ENCODE data around the gene TEC.

Gene TEC

DNA sequence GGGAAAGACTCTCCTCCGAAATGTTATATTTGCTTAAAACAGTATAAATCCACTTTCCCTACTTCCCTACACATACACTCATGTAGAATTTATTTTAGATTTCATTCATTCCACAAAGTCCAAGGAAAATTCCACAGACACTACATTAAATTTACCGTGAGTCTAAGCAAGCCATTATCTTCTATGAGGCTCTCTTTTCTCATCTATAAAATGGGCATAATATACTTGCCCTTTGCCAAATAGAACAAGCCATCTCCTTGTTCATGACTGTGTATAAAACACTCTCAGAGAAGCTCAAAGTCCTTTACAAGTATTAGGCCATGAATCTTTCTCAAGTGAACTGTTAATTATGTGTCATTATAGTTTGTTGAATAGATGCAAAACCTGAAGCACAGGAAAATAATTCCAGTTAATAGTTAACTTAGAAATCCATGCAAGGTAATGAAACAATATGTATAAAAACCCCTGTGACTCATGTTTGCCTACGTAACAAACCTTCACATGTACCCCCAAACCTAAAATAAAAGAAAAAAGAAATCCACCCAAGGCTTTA, 10.7 kb downstream of the TEC start:
- Histone ChIP-seq H3K79me1 (ENCODE audit: low read depth, low read length) (no peaks in the 10 kb centered on the region), H3K27ac (replicated peaks; ENCODE audit: low read length) (no peak overlapping the region), H2BK120ac (ENCODE audit: low read depth, low read length) (no peak overlapping the region), H3K27me3 (ENCODE audit: control insufficient read depth in 3 of 3, insufficient read depth in 3 of 3, low read depth in 1 of 3, low read length in 3 of 3) (no peaks in the 10 kb centered on the region), H2BK15ac (ENCODE audit: low read length) (no peak overlapping the region), H3K4me3 (ENCODE audit: low read length in 2 of 2) (no peak overlapping the region), H2AFZ (ENCODE audit: low read length) (no peak overlapping the region), H3K36me3 (replicated peaks in 1 of 2; ENCODE audit: control insufficient read depth in 2 of 2, insufficient read depth in 2 of 2, low read length in 2 of 2) (no peaks in the 10 kb centered on the region), H2BK5ac (ENCODE audit: low read length) (no peak overlapping the region), H3K23ac (ENCODE audit: low read depth, low read length, poor library complexity) (no peak overlapping the region), H3K14ac (ENCODE audit: low read length) (no peak overlapping the region), H3K9me3 (replicated peaks in 1 of 2; ENCODE audit: control insufficient read depth in 2 of 2, insufficient read depth in 1 of 2, low read depth in 1 of 2, low read length in 2 of 2) (no peaks in the 10 kb centered on the region), H4K8ac (ENCODE audit: low read depth, low read length) (no peak overlapping the region), H4K91ac (ENCODE audit: low read depth, low read length, poor library complexity) (no peak overlapping the region), H3K4me1 (ENCODE audit: control insufficient read depth in 2 of 2, insufficient read depth in 1 of 2, low read depth in 1 of 2, low read length in 2 of 2) (no peaks in the 10 kb centered on the region), H3K9ac (ENCODE audit: low read depth, low read length, poor library complexity) (no peak overlapping the region), H3K4me2 (ENCODE audit: insufficient read depth, low read length, poor library complexity, severe bottlenecking) (no peak overlapping the region), H3K4ac (ENCODE audit: low read length) (no peak overlapping the region), H2AK5ac (ENCODE audit: low read depth, low read length) (no peak overlapping the region), H2BK12ac (ENCODE audit: low read length) (no peak overlapping the region), H3K18ac (ENCODE audit: low read length) (no peak overlapping the region)
- WGBS, 2 donors (ENCODE audit: extremely low coverage in 2 of 2, insufficient read length in 2 of 2, insufficient replicate concordance in 1 of 2), result no CpG with 5 or more reads among the region's 3 CpGs
- DNase-seq (ENCODE audit: low spot score), result no peak

DNA sequence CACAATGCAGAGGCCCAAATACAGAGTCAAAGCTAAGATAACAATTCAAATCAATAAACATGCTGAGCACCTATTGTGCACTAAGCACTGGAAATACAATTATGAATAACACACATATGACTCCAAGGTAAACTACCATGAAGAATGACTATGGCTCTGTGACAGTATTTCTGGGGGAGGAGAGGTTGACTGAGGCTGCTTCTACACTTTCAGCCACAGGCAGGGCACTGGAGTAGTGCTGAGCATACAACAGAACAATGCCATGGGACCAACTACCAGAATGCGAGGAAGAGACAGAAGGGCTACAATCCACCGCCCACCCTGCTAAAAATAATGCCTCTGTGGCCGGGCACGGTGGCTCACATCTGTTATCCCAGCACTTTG, 13.7 kb downstream of the TEC start:
- no peak overlapping the region for H2AFZ ChIP-seq (ENCODE audit: low read length)
- no peak overlapping the region for H2BK120ac ChIP-seq (ENCODE audit: low read depth, low read length)
- H3K4me1 ChIP-seq (ENCODE audit: control insufficient read depth in 2 of 2, insufficient read depth in 1 of 2, low read depth in 1 of 2, low read length in 2 of 2), result no peaks in the 10 kb centered on the region
- no peaks in the 10 kb centered on the region for H3K36me3 ChIP-seq (replicated peaks in 1 of 2; ENCODE audit: control insufficient read depth in 2 of 2, insufficient read depth in 2 of 2, low read length in 2 of 2)
- H2BK15ac ChIP-seq (ENCODE audit: low read length), result no peak overlapping the region
- H3K4me2 ChIP-seq (ENCODE audit: insufficient read depth, low read length, poor library complexity, severe bottlenecking), result no peak overlapping the region
- H3K4me3 ChIP-seq (ENCODE audit: low read length in 2 of 2), result no peak overlapping the region
- H4K8ac ChIP-seq (ENCODE audit: low read depth, low read length), result no peak overlapping the region
- H3K27me3 ChIP-seq (ENCODE audit: control insufficient read depth in 3 of 3, insufficient read depth in 3 of 3, low read depth in 1 of 3, low read length in 3 of 3), result no peaks in the 10 kb centered on the region
- H3K23ac ChIP-seq (ENCODE audit: low read depth, low read length, poor library complexity), result no peak overlapping the region
- no peak overlapping the region for H2BK5ac ChIP-seq (ENCODE audit: low read length)
- no CpG with 5 or more reads among the region's 4 CpGs for WGBS, 2 donors (ENCODE audit: extremely low coverage in 2 of 2, insufficient read length in 2 of 2, insufficient replicate concordance in 1 of 2)
- no peak overlapping the region for H3K4ac ChIP-seq (ENCODE audit: low read length)
- H3K79me1 ChIP-seq (ENCODE audit: low read depth, low read length), result no peaks in the 10 kb centered on the region
- no peak overlapping the region for H3K9ac ChIP-seq (ENCODE audit: low read depth, low read length, poor library complexity)
- no peak overlapping the region for H3K18ac ChIP-seq (ENCODE audit: low read length)
- no peak overlapping the region for H2BK12ac ChIP-seq (ENCODE audit: low read length)
- DNase-seq (ENCODE audit: low spot score), result no peak
- H2AK5ac ChIP-seq (ENCODE audit: low read depth, low read length), result no peak overlapping the region
- no peak overlapping the region for H3K14ac ChIP-seq (ENCODE audit: low read length)
- no peaks in the 10 kb centered on the region for H3K9me3 ChIP-seq (replicated peaks in 1 of 2; ENCODE audit: control insufficient read depth in 2 of 2, insufficient read depth in 1 of 2, low read depth in 1 of 2, low read length in 2 of 2)
- no peak overlapping the region for H4K91ac ChIP-seq (ENCODE audit: low read depth, low read length, poor library complexity)
- no peak overlapping the region for H3K27ac ChIP-seq (replicated peaks; ENCODE audit: low read length)

DNA sequence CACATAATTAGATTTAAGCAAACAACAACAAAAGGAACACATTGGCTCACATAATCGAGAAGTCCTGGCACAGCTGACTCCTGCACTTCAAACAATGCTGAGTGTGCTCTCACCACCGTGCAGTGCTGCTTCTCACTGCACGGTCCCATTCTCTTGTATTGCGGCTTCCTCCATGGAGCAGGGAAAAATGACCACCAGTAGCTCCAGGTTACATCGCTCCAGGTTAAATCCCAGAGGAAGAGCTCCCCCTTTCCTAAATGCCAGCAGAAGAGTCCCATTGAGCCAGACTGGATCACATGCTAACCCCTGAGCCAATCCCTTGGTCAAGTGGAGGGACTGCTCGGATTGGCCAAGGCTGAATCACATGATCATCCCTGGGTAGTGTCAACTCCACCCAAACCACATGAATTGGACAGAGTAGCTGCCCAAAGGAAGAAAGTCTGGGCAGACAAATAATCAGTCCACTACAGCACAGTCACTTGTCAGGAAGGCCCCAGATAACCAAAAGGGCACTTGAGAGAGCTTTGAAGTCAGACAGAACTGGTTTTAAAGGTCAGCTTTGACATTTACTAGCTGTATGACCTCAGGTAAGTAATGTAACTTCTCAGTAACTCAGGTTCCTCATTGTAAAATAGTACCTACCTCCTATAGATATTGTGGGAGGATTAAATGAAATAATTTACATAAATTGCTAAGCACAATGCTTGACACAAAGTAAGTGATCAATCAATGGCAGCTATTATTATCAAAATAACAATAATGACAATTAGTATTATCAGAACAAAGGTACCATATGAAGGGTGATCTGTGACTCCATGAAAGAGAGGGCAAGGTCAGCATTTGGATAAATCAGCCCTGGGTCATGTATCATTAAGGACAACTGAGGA, 14.3 kb downstream of the TEC start:
- H3K27ac ChIP-seq (replicated peaks; ENCODE audit: low read length), result no peak overlapping the region
- no peak overlapping the region for H4K8ac ChIP-seq (ENCODE audit: low read depth, low read length)
- H3K4ac ChIP-seq (ENCODE audit: low read length), result no peak overlapping the region
- no peaks in the 10 kb centered on the region for H3K27me3 ChIP-seq (ENCODE audit: control insufficient read depth in 3 of 3, insufficient read depth in 3 of 3, low read depth in 1 of 3, low read length in 3 of 3)
- no CpG with 5 or more reads among the region's 6 CpGs for WGBS, 2 donors (ENCODE audit: extremely low coverage in 2 of 2, insufficient read length in 2 of 2, insufficient replicate concordance in 1 of 2)
- H2AFZ ChIP-seq (ENCODE audit: low read length), result no peak overlapping the region
- no peak overlapping the region for H2BK5ac ChIP-seq (ENCODE audit: low read length)
- H3K14ac ChIP-seq (ENCODE audit: low read length), result no peak overlapping the region
- no peak overlapping the region for H3K9ac ChIP-seq (ENCODE audit: low read depth, low read length, poor library complexity)
- H3K18ac ChIP-seq (ENCODE audit: low read length), result no peak overlapping the region
- H3K4me2 ChIP-seq (ENCODE audit: insufficient read depth, low read length, poor library complexity, severe bottlenecking), result no peak overlapping the region
- H3K79me1 ChIP-seq (ENCODE audit: low read depth, low read length), result no peaks in the 10 kb centered on the region
- no peaks in the 10 kb centered on the region for H3K4me1 ChIP-seq (ENCODE audit: control insufficient read depth in 2 of 2, insufficient read depth in 1 of 2, low read depth in 1 of 2, low read length in 2 of 2)
- DNase-seq (ENCODE audit: low spot score), result no peak
- no peak overlapping the region for H2AK5ac ChIP-seq (ENCODE audit: low read depth, low read length)
- no peak overlapping the region for H4K91ac ChIP-seq (ENCODE audit: low read depth, low read length, poor library complexity)
- H3K23ac ChIP-seq (ENCODE audit: low read depth, low read length, poor library complexity), result no peak overlapping the region
- no peak overlapping the region for H2BK12ac ChIP-seq (ENCODE audit: low read length)
- no peak overlapping the region for H2BK15ac ChIP-seq (ENCODE audit: low read length)
- no peak overlapping the region for H2BK120ac ChIP-seq (ENCODE audit: low read depth, low read length)
- no peaks in the 10 kb centered on the region for H3K36me3 ChIP-seq (replicated peaks in 1 of 2; ENCODE audit: control insufficient read depth in 2 of 2, insufficient read depth in 2 of 2, low read length in 2 of 2)
- no peaks in the 10 kb centered on the region for H3K9me3 ChIP-seq (replicated peaks in 1 of 2; ENCODE audit: control insufficient read depth in 2 of 2, insufficient read depth in 1 of 2, low read depth in 1 of 2, low read length in 2 of 2)
- H3K4me3 ChIP-seq (ENCODE audit: low read length in 2 of 2), result no peak overlapping the region

DNA sequence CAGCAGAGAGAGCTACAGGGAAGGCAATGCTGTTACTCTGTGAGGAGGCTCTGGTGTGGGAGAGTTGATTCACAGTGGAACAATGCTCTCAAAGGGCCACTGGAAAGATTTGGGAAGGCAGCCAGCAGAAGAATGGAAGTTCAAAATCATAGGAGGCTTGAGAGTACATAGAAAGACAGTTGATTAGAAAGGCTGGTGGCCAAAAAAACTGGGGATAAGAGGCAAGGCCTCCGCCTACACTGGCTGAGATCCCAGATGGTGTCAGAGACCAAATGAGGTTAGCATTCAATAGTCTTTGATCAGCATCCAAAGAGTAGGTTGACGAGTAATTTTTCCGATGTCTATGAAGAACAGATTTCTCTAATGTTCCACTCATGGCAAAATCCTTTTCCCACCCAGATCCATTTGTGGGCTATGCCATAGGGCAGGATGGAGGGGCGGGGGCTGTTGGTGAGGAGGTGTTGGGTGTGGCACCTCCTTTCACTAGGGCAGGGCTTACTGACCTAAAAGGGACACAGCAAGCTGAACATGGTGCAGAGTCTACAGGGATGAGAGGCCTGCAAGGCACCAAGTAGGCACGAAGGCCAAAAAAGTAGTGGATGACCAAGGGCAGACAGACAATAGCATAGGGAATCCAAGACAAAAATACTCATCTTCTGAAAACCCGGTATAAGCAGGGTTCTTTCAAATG, 15.1 kb downstream of the TEC start:
- H2BK12ac ChIP-seq (ENCODE audit: low read length), result no peak overlapping the region
- no peak overlapping the region for H4K91ac ChIP-seq (ENCODE audit: low read depth, low read length, poor library complexity)
- H3K18ac ChIP-seq (ENCODE audit: low read length), result no peak overlapping the region
- H3K14ac ChIP-seq (ENCODE audit: low read length), result no peak overlapping the region
- no peaks in the 10 kb centered on the region for H3K36me3 ChIP-seq (replicated peaks in 1 of 2; ENCODE audit: control insufficient read depth in 2 of 2, insufficient read depth in 2 of 2, low read length in 2 of 2)
- H2AK5ac ChIP-seq (ENCODE audit: low read depth, low read length), result no peak overlapping the region
- H2BK5ac ChIP-seq (ENCODE audit: low read length), result no peak overlapping the region
- no peak overlapping the region for H3K4ac ChIP-seq (ENCODE audit: low read length)
- DNase-seq (ENCODE audit: low spot score), result no peak
- no peak overlapping the region for H2AFZ ChIP-seq (ENCODE audit: low read length)
- no peak overlapping the region for H2BK120ac ChIP-seq (ENCODE audit: low read depth, low read length)
- no peak overlapping the region for H4K8ac ChIP-seq (ENCODE audit: low read depth, low read length)
- WGBS, 2 donors (ENCODE audit: extremely low coverage in 2 of 2, insufficient read length in 2 of 2, insufficient replicate concordance in 1 of 2), result no CpG with 5 or more reads among the region's 6 CpGs
- H3K4me2 ChIP-seq (ENCODE audit: insufficient read depth, low read length, poor library complexity, severe bottlenecking), result no peak overlapping the region
- no peak overlapping the region for H2BK15ac ChIP-seq (ENCODE audit: low read length)
- H3K9me3 ChIP-seq (replicated peaks in 1 of 2; ENCODE audit: control insufficient read depth in 2 of 2, insufficient read depth in 1 of 2, low read depth in 1 of 2, low read length in 2 of 2), result no peaks in the 10 kb centered on the region
- no peak overlapping the region for H3K9ac ChIP-seq (ENCODE audit: low read depth, low read length, poor library complexity)
- H3K4me3 ChIP-seq (ENCODE audit: low read length in 2 of 2), result no peak overlapping the region
- H3K27ac ChIP-seq (replicated peaks; ENCODE audit: low read length), result no peak overlapping the region
- no peak overlapping the region for H3K23ac ChIP-seq (ENCODE audit: low read depth, low read length, poor library complexity)
- H3K4me1 ChIP-seq (ENCODE audit: control insufficient read depth in 2 of 2, insufficient read depth in 1 of 2, low read depth in 1 of 2, low read length in 2 of 2), result no peaks in the 10 kb centered on the region
- H3K27me3 ChIP-seq (ENCODE audit: control insufficient read depth in 3 of 3, insufficient read depth in 3 of 3, low read depth in 1 of 3, low read length in 3 of 3), result no peaks in the 10 kb centered on the region
- no peaks in the 10 kb centered on the region for H3K79me1 ChIP-seq (ENCODE audit: low read depth, low read length)

Measured in neuronal stem cell (in vitro differentiated cells).